HCT116 (cell line): ENCODE data around the gene FCRL6. TPM values are rescaled to one million over a fixed set of nuclear protein-coding genes. Genes with fewer than 3 reads are reported as not detected.
A peak's percentile ranks its signal among the peaks of the same experiment; 100 is the strongest.

Experiments used
- ATAC-seq: fragments of 200-7000 bp; cut with Tn5 transposase; 2 replicates; pipeline ENCODE4 v1.9.1; 2020; ENCODE audit warnings: mild to moderate bottlenecking, moderate library complexity
- BruUV-seq: library from RNA; stranded (reverse); fragments of 400-500 nt; replicated peaks from 2 replicates; lab custom pipeline; 2021; lab: Mats Ljungman, UMichigan
- CTCF ChIA-PET: fragments of 300-600 bp; sonication (Branson Sonifier 250); formaldehyde crosslinking; loops from one replicate; lab custom pipeline; 2021; ENCODE audit warnings: antibody characterized with exemption; lab: Charles Lee
- POLR2A ChIA-PET: fragments of 300-600, 350-600 bp; sonication (Branson Sonifier 250); formaldehyde crosslinking; loops from one replicate; lab custom pipeline; 2021; ENCODE audit warnings: antibody characterized with exemption; lab: Charles Lee
- RAD21 ChIA-PET, 2 experiments: fragments of 300-600 bp; sonication (Branson Sonifier 250); formaldehyde crosslinking; loops; one replicate each; lab custom pipeline; 2023; ENCODE audit warnings: low total read pairs in 2 of 2; ENCODE audit not compliant: uncharacterized antibody in 2 of 2, unreplicated experiment in 2 of 2, low non-redundant PET in 1 of 2; lab: Charles Lee
- DNase-seq: peaks from one replicate; pipeline ENCODE4 v3.0.0-alpha.2; 2010; ENCODE audit warnings: low read depth, low spot score
- H2AFZ ChIP-seq: fragments of 200-600 bp; shearing (Covaris generic), sonication (generic); 2 replicates; pipeline ENCODE4 v1.6.1; 2017; ENCODE audit warnings: low read depth, mixed run types, mixed read lengths, antibody characterized with exemption, low read length; ENCODE audit not compliant: poor library complexity, severe bottlenecking
- H3K27ac ChIP-seq: 2 replicates; pipeline ENCODE4 v1.5.1; 2012; ENCODE audit warnings: low read depth, low read length
- H3K27me3 ChIP-seq: fragments of 200-600 bp; sonication (generic); 2 replicates; pipeline ENCODE4 v1.6.1; 2016; ENCODE audit warnings: mixed run types, low read length, mixed read lengths; ENCODE audit not compliant: insufficient read depth
- H3K36me3 ChIP-seq, 2 experiments: fragments of 200-500 bp in 1 of 2; fragments of 200-600 bp in 1 of 2; sonication (Bioruptor generic) in 1 of 2; sonication (generic) in 1 of 2; 2 replicates each; pipeline versions ENCODE4 v1.5.1 to v1.6.1; 2014 to 2016; ENCODE audit warnings: low read length in 2 of 2, inconsistent platforms in 1 of 2, mixed read lengths in 1 of 2, mixed run types in 1 of 2; ENCODE audit not compliant: insufficient read depth in 2 of 2, control insufficient read depth in 1 of 2
- H3K4me1 ChIP-seq, 2 experiments: fragments of 200-600 bp in 1 of 2; sonication (generic) in 1 of 2; 2 replicates each; pipeline versions ENCODE4 v1.5.1 to v1.6.1; 2012 to 2017; ENCODE audit warnings: low read length in 2 of 2, inconsistent platforms in 1 of 2, mild to moderate bottlenecking in 1 of 2, mixed read lengths in 1 of 2, mixed run types in 1 of 2, moderate library complexity in 1 of 2; ENCODE audit not compliant: insufficient read depth in 2 of 2, control insufficient read depth in 1 of 2
- H3K4me2 ChIP-seq: fragments of 200-600 bp; sonication (generic); 2 replicates; pipeline ENCODE4 v1.6.1; 2017; ENCODE audit warnings: mixed run types, low read length, mixed read lengths
- H3K4me3 ChIP-seq, 2 experiments: fragments of 200-600 bp in 1 of 2; sonication (generic) in 1 of 2; replicated peaks in 1 of 2; 2 replicates each; pipeline ENCODE4 v1.5.1; 2011 to 2016; ENCODE audit warnings: low read length in 2 of 2, control low read depth in 1 of 2, low read depth in 1 of 2, mild to moderate bottlenecking in 1 of 2, mixed read lengths in 1 of 2, mixed run types in 1 of 2
- H3K79me2 ChIP-seq: fragments of 200-600 bp; sonication (generic); 2 replicates; pipeline ENCODE4 v1.6.1; 2017; ENCODE audit warnings: mild to moderate bottlenecking, mixed run types, low read length, moderate library complexity, mixed read lengths; ENCODE audit not compliant: insufficient read depth
- H3K9ac ChIP-seq: fragments of 200-600 bp; sonication (generic); 2 replicates; pipeline ENCODE4 v1.6.1; 2016; ENCODE audit warnings: low read length, mixed read lengths
- H3K9me2 ChIP-seq: fragments of 200-600 bp; sonication (generic), shearing (Covaris generic); 2 replicates; pipeline ENCODE4 v1.6.1; 2017; ENCODE audit warnings: mixed run types, mild to moderate bottlenecking, moderate library complexity; ENCODE audit not compliant: insufficient read depth
- H3K9me3 ChIP-seq, 2 experiments: fragments of 200-500 bp in 1 of 2; fragments of 200-600 bp in 1 of 2; sonication (Bioruptor generic) in 1 of 2; sonication (generic) in 1 of 2; 2 replicates each; pipeline ENCODE4 v1.6.1; 2014 to 2017; ENCODE audit warnings: low read length in 2 of 2, mixed read lengths in 2 of 2, inconsistent platforms in 1 of 2, low read depth in 1 of 2, mild to moderate bottlenecking in 1 of 2, mixed run types in 1 of 2, moderate library complexity in 1 of 2; ENCODE audit not compliant: control insufficient read depth in 1 of 2, insufficient read depth in 1 of 2
- H4K20me1 ChIP-seq: fragments of 200-600 bp; sonication (generic), shearing (Covaris generic); 2 replicates; pipeline ENCODE4 v1.6.1; 2017; ENCODE audit warnings: mixed run types, mild to moderate bottlenecking, moderate library complexity; ENCODE audit not compliant: insufficient read depth
- ATF3 ChIP-seq: IDR thresholded peaks from 2 replicates; pipeline ENCODE4 v1.6.1; 2012
- CBX3 ChIP-seq: IDR thresholded peaks from 2 replicates; pipeline ENCODE4 v1.6.1; 2012; ENCODE audit warnings: low read depth
- EGR1 ChIP-seq: IDR thresholded peaks from 2 replicates; pipeline ENCODE4 v1.6.1; 2012; ENCODE audit warnings: low read depth
- ELF1 ChIP-seq: IDR thresholded peaks from 2 replicates; pipeline ENCODE4 v1.6.1; 2012; ENCODE audit warnings: low read depth, borderline replicate concordance
- EZH2 ChIP-seq: fragments of 200-600 bp; sonication (generic); IDR thresholded peaks from 2 replicates; pipeline ENCODE4 v1.6.1; 2017; ENCODE audit warnings: antibody characterized with exemption, mixed run types
- EZH2phosphoT487 ChIP-seq: fragments of 200-600 bp; IDR thresholded peaks from 2 replicates; pipeline ENCODE4 v1.6.1; 2018; ENCODE audit warnings: antibody characterized with exemption, borderline replicate concordance
- FOSL1 ChIP-seq: IDR thresholded peaks from 2 replicates; pipeline ENCODE4 v1.6.1; 2012; ENCODE audit warnings: low read depth
- JUND ChIP-seq: IDR thresholded peaks from 2 replicates; pipeline ENCODE4 v1.6.1; 2012
- POLR2AphosphoS5 ChIP-seq: IDR thresholded peaks from 2 replicates; pipeline ENCODE4 v1.6.1; 2011; ENCODE audit warnings: mild to moderate bottlenecking, low read depth, low read length, moderate library complexity
- SIN3A ChIP-seq: IDR thresholded peaks from 2 replicates; pipeline ENCODE4 v1.6.1; 2012; ENCODE audit warnings: low read depth
- SP1 ChIP-seq: IDR thresholded peaks from 2 replicates; pipeline ENCODE4 v1.6.1; 2012; ENCODE audit warnings: low read depth
- TCF7L2 ChIP-seq: IDR thresholded peaks from 2 replicates; pipeline ENCODE4 v1.7.0; 2011; ENCODE audit warnings: borderline replicate concordance, inconsistent platforms; ENCODE audit not compliant: insufficient read depth, insufficient read length; ENCODE audit errors: extremely low read depth
- ZBTB33 ChIP-seq: IDR thresholded peaks from 2 replicates; pipeline ENCODE4 v1.6.1; 2011; ENCODE audit warnings: mild to moderate bottlenecking, low read length, moderate library complexity; ENCODE audit not compliant: insufficient replicate concordance; ENCODE audit errors: extremely low read depth
- ZFX ChIP-seq: fragments of 450-650 bp; IDR thresholded peaks from 2 replicates; pipeline ENCODE4 v1.6.1; 2017
- ZNF274 ChIP-seq: fragments of 200-500 bp; sonication (Bioruptor generic); IDR thresholded peaks from 2 replicates; pipeline ENCODE4 v1.6.1; 2014; ENCODE audit warnings: mild to moderate bottlenecking, low read depth, low read length, inconsistent platforms
- intact Hi-C: fragments of 100-400 bp; cut with micrococcal nuclease; formaldehyde crosslinking; loops from 2 replicates; pipeline ENCODE4 v1.10.0; 2022
- total RNA-seq: library from RNA; stranded (reverse); gene quantifications from one replicate; pipeline ENCODE4 v1.2.1, GENCODE V29; 2021; ENCODE audit not compliant: unreplicated experiment

FCRL6 gene
- total RNA-seq, 1 experiment from 2014 or later: not detected

- no peaks in the 10 kb centered on the region for H3K27me3 ChIP-seq
- no peaks in the 10 kb centered on the region for H3K9me2 ChIP-seq
- DNase-seq: no peak
- peak overlapping the region; percentile 74 for H3K9ac ChIP-seq
- H4K20me1 ChIP-seq: no peaks in the 10 kb centered on the region
- ChIA-PET POLR2A (interaction anchor here (1.0 kb wide), 1 partner anchor 10 kb away, joined by 3 read pairs; no protein-coding TSS in a partner anchor), CTCF (interaction anchor here (0.6 to 1.2 kb wide), 4 partner anchors 36 to 55 kb away, joined by 3 to 4 read pairs (median 3); no protein-coding TSS in a partner anchor), RAD21 (no interaction called here)
- H3K9me3 ChIP-seq: no peaks in the 10 kb centered on the region
- H3K4me3 ChIP-seq: peak overlapping the region; percentile 62 to 74
- BruUV-seq: no TSS peak
- no peaks in the 10 kb centered on the region for H3K79me2 ChIP-seq
- H3K4me1 ChIP-seq: peaks cover 21 to 43% of the 10 kb centered on the region in 2 experiments
- peak; percentile 79 for ATAC-seq
- intact Hi-C loops: loop anchor here (2.0 to 5.0 kb wide), 2 partner anchors 37 to 57 kb away; no protein-coding TSS in a partner anchor
- no peak overlapping the region for H2AFZ ChIP-seq
- TF ChIP-seq POLR2AphosphoS5 (peak; percentile 15; the same call in 1 of the 2 replicates), CBX3 (no peak)
- H3K27ac ChIP-seq: peak overlapping the region; percentile 70
- peak overlapping the region; percentile 96 for H3K4me2 ChIP-seq
- no peaks in the 10 kb centered on the region for H3K36me3 ChIP-seq
Measured at GRCh38 chr1:159854116-159854692, 52.0 kb downstream of the FCRL6 start.

- no TSS peak for BruUV-seq
- POLR2A ChIA-PET: interaction anchor here (0.7 kb wide), 1 partner anchor 13 kb away, joined by 3 read pairs; no protein-coding TSS in a partner anchor
- H3K9ac ChIP-seq: peak overlapping the region; percentile 74
- DNase-seq: peak; percentile 54
- peak; percentile 87 for ATAC-seq
- H4K20me1 ChIP-seq: no peaks in the 10 kb centered on the region
- H3K79me2 ChIP-seq: no peaks in the 10 kb centered on the region
- no peaks in the 10 kb centered on the region for H3K27me3 ChIP-seq
- CTCF ChIA-PET: interaction anchor here (1.2 kb wide), 1 partner anchor 56 kb away, joined by 4 read pairs; no protein-coding TSS in a partner anchor
- peak overlapping the region; percentile 70 for H3K27ac ChIP-seq
- peak overlapping the region; percentile 62 to 74 for H3K4me3 ChIP-seq
- no peaks in the 10 kb centered on the region for H3K9me3 ChIP-seq
- H2AFZ ChIP-seq: no peak overlapping the region
- peak overlapping the region; percentile 96 for H3K4me2 ChIP-seq
- H3K36me3 ChIP-seq: no peaks in the 10 kb centered on the region
- no peaks in the 10 kb centered on the region for H3K9me2 ChIP-seq
- RAD21 ChIA-PET: no interaction called here
- H3K4me1 ChIP-seq: peaks cover 21 to 39% of the 10 kb centered on the region in 2 experiments
- intact Hi-C loops: loop anchor here (2.0 to 5.0 kb wide), 2 partner anchors 36 to 57 kb away; no protein-coding TSS in a partner anchor
- TF ChIP-seq ATF3 (no peak), TCF7L2 (peak; percentile 60), JUND (0 out of 2 replicates have a peak, but pooled peaks have one; percentile 12), ZNF274 (no peak), SIN3A (no peak), FOSL1 (no peak), SP1 (peak; percentile 47; the same call in 1 of the 2 replicates), ZFX (peak; percentile 70; the same call in 1 of the 2 replicates), EGR1 (no peak), EZH2 (no peak), EZH2phosphoT487 (no peak), ELF1 (no peak), ZBTB33 (no peak), CBX3 (no peak; the same call in 1 of the 2 replicates)
Measured at GRCh38 chr1:159854693-159855192, 52.6 kb downstream of the FCRL6 start.
